Measurements from ENCODE around the gene AUNIP.

The AUNIP gene

DNA sequence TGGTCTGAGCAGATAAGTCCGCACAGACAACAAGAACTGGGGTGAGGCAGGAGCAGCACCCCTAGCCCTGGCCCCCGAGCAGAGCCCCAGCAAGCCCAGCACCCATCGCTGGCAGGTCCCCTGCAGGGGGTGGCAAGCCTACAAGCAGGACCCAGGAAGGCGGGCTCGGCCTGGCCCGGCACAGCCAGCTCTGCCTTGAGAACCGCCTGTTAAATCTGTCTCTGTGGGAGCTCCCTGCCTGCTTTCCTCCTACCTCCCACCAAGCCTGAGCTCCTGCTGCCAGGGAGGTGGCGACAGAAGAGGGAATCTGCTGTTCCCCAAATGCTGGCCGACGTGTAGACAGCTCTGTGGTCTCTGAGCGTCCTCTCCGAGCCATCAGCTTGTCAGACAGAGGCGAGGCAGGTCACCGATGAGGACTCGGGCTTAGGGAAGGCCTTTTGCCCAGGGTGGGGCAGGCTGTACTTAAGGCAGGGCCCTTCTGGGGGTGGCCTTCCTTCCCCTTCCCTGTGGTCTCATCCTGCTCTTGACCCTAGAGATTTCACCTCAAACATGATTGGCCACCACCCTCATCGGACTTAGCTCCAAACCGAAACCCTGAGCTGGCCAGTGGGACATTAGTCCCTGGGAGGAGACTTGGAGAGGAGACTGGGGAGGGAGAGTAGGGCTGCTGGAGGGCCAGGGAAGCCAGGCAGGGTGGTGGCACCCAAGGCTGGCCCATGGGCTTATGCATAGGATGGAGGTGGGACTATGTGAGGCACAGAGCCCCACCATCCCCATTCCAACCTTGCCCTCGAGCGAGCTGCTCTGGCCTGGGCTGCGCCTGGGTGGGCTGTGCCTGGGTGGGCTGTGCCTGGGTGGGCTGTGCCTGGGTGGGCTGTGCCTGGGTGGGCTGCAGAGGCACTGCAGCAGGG lies 51.5 kb downstream of the AUNIP start:
- DNase-seq, result no peak

DNA sequence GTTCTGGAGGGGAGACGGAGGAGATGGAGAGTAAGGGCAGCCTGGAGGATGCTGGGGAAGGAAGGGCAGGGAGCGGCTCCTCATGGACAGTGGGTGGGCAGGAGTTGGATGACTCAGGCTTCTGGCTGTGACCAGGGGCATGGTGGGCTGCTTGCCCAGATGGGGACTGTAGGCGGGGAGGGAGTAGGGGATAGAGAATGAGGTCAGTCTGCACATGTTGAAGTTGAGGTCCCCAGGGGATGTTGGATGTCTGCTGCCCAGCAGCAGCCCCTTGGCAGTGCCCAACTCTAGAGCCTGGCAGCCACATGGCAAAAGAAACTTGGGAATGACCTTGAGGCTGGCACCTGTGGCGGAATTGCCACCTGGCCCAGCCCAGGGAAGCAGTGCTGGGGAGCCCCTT lies 52.8 kb downstream of the AUNIP start:
- DNase-seq, result no peak

DNA sequence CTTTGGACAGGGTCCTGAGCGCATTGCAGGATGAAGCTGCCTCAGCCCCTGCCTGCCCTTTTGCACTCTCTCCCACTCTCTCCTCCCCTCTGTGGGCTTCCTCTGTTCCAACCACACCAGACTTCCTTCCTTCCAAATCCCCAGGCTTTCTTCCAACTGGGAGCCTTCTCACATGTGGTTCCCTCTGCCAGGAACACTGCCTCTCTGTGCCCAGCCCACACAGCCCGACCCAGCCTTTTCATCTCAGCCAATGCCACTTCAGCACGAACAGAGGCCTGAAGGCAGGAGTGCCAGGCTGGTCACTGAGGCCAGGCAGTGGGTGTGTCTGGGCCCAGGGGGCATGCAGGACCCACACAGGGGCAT lies 53.4 kb downstream of the AUNIP start:
- DNase-seq, result no peak

DNA sequence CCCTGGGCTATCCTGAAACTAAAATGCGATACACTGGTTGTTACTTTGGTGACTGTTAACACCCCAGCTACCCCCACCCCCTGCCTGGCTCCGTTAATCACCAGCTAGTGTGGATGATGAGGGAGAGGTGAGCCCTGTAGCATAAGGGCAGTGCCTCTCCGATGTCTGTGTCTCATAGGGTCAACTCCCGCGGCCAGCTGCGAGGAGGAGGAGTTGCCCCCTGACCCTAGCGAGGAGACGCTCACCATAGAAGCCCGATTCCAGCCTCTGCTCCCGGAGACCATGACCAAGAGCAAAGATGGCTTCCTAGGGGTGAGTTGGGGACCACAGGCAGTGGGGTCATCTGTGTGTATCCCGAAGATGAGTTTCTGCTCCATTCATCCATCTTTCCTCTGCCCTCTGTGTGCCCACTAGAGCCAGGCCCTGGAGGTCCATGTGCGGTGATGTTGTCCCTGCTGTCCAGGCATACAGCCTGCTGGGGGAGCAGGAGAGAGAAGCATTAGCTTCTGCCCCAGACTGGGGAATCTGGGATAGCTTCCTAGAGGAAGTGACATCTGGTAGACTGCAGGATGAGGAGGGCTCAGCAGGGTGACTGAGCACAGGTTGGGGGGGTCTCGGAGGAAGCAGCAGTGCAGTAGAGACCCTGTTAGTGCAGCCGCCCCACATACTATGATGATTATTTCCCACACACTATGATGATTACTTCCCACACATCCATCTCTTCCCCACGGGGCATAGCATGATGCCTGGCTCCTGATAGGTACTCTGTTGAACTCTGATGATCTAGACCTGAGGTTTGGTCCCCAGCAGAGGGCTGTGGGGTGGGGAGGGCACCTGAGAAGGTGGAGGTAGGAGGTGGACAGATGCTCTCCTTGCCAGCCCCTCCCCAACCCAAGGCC lies 54.0 kb downstream of the AUNIP start:
- DNase-seq, result no peak

DNA sequence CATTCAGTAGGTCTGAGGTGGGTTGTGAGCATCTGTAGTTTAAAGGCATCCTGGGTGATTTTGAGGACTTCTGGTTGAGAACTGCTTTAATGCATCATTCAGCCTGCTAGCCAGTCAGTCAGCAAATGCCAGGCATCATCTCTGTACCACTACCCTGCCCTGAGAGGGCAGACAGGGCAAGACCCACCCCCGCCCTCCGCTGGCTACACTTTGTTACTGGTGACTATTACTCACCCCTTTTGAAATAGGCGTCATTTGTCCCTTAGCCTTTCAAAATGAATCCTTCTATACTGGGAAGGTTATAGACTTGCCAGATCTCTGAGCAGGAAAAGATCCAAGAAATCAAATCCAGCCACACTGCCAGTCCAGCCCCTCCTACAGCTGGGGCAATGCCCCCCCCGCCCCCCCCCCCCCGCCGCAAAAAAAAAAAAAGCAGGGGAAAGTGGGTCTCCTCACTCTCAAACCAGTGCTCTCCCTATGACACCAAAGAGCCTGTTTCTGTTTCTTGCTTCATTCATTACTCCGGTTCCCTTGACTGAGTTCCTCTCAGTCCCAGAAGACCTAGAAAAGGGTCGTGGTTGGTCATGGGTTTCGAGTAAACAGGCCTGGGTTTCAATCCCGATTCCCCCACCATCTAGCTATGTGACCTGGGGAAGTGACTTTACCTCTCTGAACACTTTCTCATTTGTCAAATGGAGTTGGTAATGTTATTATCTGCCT lies 54.9 kb downstream of the AUNIP start:
- DNase-seq, result no peak

DNA sequence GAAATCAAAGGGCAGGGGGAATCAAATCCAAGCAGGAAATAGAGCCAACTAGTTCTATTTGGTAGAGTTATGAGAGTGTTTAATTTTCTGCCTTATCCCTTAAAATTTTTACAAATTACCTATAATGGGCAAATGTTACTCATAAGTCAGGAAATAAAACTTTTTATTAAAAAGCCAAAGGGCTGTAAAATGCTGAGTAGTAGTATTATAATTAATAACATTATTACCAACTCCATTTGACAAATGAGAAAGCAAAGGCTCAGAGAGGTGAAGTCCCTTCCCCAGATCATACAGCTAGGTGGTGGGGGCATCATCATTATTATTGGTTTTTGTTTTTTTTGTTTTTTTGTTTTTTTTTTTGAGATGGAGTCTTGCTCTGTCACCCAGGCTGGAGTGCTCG lies 55.9 kb downstream of the AUNIP start:
- DNase-seq, result no peak

DNA sequence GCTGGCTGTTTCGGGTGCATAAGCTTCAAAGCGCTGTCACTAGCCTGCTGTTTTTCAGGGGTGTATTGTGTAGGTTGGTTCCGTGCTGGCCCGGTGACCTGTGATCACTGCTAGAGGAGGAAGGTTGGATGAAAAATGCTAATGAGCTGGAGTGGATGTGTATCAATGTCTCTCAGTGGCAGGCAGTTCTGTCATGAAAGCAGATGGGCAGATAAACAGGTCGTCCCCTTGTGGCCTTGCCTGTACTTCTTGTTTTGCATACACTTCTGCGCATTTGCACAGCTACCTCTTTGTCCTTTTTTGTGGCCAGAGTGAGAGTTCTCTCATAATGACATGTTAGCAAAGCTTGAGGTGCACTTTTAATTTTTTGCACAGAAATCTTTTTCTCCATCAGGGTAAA lies 56.3 kb downstream of the AUNIP start:
- no peak for DNase-seq

DNA sequence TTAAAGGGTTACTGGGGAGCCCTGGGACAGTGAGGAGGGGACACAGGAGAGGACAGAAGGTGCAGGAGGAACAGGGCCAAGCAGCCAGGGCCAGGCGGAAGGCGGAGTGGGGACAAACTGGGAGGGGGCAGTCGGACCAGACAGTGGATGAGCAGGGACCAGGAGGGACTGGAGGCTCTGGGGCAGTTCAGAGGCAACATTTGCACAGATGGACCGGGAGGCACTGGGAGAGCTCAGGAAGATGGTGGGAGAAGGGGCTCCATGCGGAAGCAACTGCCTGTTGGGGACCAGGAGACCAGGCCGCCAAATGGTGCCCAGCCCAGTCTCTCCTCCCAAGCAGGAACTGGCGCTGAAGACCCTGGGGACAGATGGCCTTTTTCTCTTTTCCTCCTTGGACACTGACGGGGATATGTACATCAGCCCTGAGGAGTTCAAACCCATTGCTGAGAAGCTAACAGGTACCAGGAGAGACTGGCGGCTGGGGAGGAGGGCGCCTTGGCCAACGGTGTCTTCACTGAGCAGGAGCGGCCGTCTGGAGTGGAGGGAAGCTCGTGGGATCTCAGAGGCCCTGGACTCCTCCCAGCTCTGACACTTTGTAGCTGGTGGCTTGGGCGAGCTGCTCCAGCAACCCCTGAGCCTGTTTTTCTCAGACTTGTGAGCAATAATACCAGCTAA lies 58.4 kb downstream of the AUNIP start:
- DNase-seq, result no peak

DNA sequence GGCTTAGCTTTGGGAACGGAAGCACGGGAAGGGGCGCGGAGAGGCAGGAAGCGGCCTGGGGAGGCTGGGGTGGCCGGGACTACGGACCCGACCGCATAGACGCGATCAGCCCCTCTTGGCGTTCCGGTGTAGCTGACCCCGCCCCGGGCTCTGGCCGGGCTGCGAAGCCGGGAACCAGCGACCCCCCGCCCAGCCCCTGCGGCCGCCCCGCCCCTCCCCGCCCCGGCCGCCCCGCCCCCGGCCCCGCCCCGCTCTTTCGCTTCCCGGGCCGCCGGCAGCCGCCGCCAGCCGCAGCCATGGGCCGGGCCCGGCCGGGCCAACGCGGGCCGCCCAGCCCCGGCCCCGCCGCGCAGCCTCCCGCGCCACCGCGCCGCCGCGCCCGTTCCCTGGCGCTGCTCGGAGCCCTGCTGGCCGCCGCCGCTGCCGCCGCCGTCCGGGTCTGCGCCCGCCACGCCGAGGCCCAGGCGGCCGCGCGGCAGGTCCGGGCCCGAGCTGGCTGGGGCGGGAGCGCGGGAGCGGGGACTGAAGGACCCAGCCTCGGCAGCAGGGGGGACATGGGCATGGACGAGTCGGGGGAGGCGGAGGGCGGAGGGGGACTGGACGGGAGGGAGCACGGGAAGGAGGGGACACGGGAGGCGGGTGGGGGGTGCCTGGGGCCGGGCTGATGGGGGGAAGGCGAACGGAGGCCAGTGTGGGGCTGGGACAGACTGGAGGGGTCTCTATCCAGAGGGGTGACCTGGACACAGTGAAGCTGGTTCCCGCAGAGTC lies 59.1 kb downstream of the AUNIP start, which contains the start of gene SELENON:
SELENON (plus strand) TSS at position 259 of the 768 bp plus-strand sequence; CDS start at position 297, 38 bp downstream.
- no peak for DNase-seq

DNA sequence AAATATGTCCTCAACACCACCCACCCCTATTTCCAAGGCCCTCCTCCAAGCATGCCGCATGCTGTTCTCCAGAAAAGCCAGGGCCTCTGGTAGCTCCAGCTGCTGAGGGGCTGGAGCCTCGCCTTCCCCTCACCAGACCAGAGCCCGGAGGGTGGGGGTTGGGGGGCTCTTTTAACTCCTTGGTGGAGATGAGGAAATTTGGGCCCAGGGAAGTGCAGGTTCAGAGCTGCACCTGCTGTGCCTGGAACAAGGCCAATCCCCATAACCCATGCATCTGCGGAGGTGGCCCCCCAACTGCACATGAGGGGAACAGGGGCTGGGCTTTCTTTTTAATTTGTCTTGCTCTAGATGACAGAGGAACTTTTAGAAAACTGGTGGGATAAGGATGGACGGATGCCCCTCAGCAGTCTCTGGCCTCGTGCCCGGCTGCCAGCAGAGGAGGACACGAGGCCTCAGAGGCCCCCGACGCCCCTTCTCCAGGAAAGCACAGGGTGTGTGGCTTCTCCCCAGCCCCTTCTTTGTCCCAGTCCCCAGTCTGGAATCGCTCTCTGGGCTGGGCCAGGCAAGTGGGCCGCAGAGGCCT lies 59.8 kb downstream of the AUNIP start:
- DNase-seq, result no peak

DNA sequence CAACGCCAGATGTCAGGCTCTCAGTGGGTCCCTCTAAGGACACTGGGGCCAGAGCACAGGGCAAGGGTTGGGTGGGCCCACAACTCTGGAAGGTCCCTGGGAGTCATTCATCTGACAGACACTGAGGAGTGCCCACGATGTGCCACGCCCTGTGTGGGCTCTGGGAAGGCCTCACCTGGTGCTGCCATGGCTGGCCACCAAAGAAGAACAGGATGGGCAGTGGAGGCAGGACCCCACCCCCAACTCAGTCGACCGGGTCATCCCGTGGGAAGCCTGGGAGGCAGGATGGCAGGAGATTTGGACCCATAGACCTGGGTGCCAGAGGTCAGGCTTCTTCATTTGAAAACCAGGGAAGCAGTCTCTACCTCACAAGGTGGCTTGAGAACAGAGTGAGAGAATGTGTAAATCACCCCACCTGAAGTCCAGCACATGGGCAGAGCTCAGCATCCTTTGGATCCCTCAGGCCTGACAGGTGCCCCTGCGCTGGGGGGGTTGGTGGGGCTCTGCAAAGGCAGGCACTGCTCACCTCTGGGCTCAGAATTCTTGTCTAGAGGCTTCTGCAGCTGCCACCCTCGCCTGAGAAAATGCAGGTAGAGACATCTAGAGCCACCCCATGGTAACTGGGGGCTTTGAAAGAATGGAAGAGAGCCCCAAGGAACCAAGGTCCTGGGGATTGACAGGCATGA lies 60.4 kb downstream of the AUNIP start:
- no peak for DNase-seq

DNA sequence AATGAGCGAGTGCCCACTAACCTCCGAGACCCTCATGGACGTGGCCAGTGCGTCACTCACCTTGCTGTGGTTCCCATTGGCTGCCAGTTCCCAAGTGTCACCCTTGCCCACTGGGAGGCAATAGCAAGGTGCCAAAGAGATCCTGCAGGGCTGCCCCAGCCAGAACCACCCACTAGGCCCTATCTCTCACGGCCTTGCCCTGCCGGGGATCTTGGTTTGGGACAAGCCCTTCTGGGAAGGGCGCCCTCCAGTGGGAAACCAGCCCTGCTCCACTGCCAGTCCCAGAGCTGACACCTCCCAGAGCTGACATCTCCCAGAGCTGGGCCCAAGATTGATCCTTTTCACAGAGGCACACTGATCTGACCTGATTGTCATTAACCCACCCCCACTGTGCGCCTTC lies 61.3 kb downstream of the AUNIP start:
- DNase-seq, result no peak

DNA sequence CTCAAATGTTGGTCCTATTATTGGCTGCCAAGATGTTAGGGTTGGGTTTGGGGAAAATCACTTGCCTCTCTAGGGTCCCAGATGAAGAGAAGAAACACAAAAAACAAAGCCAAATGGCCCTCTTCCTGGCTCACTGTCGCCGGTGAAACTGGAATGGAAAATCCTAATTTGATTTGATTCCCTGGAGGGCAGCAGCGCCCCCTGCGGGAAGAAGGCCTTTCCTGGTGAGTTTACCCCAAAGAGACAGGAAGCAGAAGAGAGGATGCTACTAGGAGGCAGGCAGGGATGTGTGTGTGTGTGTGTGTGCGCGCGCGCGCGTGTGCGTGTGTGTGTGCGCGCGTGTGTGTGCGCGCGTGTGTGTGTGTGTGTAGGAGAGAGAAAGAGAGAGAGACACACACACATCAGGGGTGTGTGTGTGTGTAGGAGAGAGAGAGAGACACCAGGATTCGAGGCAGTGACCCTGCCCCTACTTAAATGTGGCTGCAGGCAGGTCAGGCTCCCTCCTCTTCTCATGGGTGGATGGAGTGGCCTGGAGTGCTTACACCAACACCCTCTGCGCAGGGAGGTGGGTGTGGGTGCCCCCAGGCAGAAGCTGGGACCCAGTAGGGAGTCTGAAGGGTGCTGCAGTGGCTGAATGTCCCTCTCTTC lies 62.3 kb downstream of the AUNIP start:
- DNase-seq, result peak; percentile 61 to 84 (median 64)

DNA sequence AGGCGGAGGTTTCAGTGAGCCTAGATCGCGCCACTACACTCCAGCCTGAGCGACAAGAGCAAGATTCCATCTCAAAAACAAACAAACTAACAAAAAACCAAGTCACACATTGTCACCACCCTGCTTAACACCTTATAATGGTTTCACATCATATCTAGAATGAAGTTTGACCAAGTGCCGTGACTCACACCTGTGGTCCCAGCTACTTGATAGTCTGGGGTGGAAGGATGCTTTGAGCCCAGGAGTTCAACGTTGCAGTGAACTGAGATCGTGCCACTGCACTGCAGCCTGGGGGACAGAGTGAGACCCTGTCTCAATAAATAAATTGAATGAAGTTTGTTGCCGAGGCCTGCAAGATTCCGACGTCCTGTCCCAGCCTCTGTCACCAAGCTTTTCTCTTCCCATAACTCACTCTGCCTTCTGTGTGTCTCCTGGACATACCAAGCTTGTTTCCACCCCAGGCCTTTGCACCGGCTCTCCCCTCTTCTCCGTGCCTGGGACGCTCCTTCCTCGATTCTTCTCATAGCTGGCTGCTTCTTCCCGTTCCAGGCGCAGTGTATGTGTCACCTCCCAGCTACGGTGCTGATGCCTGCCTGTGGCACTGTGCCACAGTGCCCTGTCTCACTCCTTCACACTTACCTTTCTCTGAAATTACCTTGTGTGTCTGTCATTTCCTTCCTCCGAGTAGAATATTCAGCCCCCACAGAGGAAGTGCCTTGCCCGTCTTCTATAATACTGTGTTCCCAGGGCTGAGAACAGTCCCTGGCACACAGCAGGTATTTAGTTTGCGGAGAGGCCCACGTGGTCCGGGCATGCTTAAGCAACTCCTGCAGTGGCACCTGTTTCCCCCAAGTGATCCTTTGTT lies 63.1 kb downstream of the AUNIP start:
- no peak for DNase-seq

DNA sequence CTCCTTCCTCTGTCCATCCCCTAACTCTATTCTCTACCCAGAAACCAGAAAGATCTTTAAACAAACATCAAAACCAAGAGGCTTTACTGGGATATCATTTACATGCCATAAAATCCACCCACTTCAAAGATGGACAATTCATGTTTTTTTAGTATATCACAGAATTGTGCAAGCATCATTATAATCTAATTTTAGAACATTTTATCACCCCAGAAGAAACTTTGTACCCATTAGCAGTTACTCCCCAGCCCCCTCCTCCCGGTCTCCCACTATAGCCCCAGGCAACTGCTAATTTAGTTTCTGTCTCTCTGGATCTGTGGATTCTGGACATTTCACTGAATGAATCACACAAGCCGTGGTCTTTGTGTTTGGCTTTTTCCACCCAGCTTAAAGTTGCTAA lies 64.0 kb downstream of the AUNIP start:
- DNase-seq, result no peak

DNA sequence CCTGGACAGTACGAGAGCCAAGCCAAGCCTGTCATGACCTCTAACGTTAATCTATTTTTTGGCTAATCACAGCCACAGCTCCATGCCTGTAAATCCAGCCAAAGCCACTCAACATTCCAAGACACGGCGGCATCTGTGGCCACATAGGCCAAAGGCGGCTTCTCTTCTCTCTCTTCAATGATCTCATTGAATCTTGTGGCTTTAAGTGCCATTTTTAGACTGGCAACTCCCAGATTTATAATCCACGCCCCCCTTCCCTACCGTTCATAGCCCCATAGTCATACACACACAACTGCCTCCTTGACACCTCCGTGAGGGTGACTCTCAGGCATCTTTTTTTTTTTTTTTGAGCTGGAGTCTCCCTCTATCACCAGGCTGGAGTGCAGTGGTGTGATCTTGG lies 64.9 kb downstream of the AUNIP start:
- no peak for DNase-seq

DNA sequence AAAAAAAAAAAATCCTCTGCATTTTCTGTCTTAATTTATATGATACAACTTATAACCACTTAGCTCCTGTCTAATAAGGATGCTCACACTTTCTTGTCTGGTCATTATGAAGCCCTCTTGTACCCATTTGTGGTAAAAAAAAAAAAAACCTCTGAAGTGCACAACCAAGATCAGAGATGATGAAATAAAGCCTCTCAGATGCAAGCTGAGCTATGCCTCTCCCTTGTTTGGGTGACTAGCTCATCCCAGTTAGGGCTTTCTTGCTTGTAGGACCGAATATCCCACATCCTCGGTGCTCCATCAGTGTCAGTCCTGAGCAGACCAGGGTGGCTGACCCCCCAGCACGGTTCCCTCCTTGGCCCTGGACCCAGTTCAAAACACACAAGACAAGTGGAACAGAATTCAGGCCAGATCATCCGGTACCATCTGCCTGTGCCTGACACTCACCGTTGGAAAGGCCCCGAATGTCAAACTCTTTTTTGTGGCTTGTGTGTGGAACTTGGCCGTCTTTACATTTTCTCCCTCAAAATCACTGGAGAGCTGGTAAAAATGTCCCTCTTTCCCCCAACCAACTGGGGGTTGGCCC lies 65.6 kb downstream of the AUNIP start:
- DNase-seq, result no peak

DNA sequence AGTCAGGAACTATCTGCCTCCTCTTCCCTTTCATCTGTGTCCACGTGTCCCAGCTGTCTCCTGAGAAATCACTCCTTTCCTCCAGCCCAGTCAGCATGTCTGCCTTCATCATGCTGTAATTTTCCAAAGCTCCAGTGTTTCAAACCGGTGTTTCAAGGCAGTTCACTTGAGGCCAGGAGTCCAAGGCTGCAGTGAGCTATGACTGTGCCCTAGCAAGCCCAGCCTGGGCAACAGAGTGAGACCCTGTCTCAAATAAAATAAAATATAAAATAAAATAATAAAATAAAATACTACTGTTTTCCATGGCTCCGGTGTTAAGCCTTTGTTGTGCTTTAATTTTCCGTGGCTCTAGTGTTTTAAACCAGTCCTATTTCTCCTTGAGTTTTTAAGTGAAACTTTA lies 67.1 kb downstream of the AUNIP start:
- DNase-seq, result no peak

DNA sequence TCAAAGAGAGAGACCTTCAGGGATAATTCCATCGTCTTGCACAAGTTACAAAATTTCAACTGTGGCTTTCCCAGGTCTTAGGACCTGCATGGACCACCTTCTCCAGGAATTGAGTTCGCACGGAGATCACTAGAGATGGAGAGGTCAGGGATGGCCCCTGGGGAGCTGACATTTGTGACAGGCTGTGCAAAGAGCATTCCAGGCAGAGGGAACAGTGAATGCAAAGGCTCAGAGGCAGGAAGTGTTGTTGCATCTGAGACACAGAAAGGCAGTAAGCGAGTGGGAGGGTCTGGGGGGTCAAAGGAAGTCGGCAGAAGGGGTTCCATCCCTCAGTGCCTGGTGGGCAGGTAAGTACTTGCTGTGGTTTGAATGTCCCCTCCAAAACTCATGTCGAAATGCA lies 68.8 kb downstream of the AUNIP start:
- DNase-seq, result no peak
